ENCODE measurements around the gene EPS8L3. TPM values are rescaled to one million over a fixed set of nuclear protein-coding genes. Genes with fewer than 3 reads are reported as not detected.
A peak's percentile ranks its signal among the peaks of the same experiment; 100 is the strongest.

Gene EPS8L3
- total and polyA plus RNA-seq, 2 of the 8 experiments (the other 6 are each of a cell fraction or from before 2014, with no cell fraction given), result not detected

- Histone ChIP-seq H2BK12ac (ENCODE audit: low read depth, low read length) (peak overlapping the region; percentile 68; the same call in 1 of the 2 replicates), H3K9ac (replicated peaks in 1 of 4; ENCODE audit: extremely low read depth in 1 of 4, low read depth in 3 of 4, low read length in 3 of 4) (peak overlapping the region in 3 of 4 experiments; percentile 42 to 47 (median 44); a peak in 5 of 7 replicates), H4K91ac (replicated peaks; ENCODE audit: insufficient read length, low read length) (no peak overlapping the region), H2BK15ac (ENCODE audit: low read length) (peak overlapping the region; percentile 97; the same call in 1 of the 2 replicates), H3K56ac (replicated peaks; ENCODE audit: insufficient read length, low read depth, low read length) (no peak overlapping the region), H2AFZ (ENCODE audit: low read length) (peak overlapping the region; percentile 94), H3K27me3 (replicated peaks in 1 of 4; ENCODE audit: control insufficient read depth in 3 of 4, extremely low read depth in 1 of 4, insufficient read depth in 3 of 4, low read length in 3 of 4) (peaks cover 5 to 28% (median 27%) of the 10 kb centered on the region in 4 experiments), H3K36me3 (ENCODE audit: control insufficient read depth in 2 of 4, insufficient read depth in 4 of 4, low read length in 3 of 4) (no peaks in the 10 kb centered on the region), H3K27ac (ENCODE audit: low read depth, low read length) (no peak overlapping the region; the same call in 1 of the 2 replicates), H3K4me2 (ENCODE audit: insufficient read depth in 1 of 2, low read depth in 2 of 2, low read length in 2 of 2) (peak overlapping the region; percentile 88 to 99), H3K23ac (ENCODE audit: insufficient read length) (no peak overlapping the region), H3K14ac (ENCODE audit: insufficient read length) (no peak overlapping the region), H3K4me1 (replicated peaks in 1 of 4; ENCODE audit: control insufficient read depth in 3 of 4, insufficient read depth in 4 of 4, low read length in 3 of 4) (peaks cover 0 to 8% (median 5%) of the 10 kb centered on the region in 4 experiments; a peak in 5 of 7 replicates), H3K9me3 (ENCODE audit: insufficient read depth in 2 of 2, low read depth in 1 of 2, low read length in 1 of 2) (no peaks in the 10 kb centered on the region), H3K18ac (ENCODE audit: extremely low read depth, low read length) (peak overlapping the region; percentile 80), H3K4ac (replicated peaks; ENCODE audit: insufficient read length, low read depth, low read length) (no peak overlapping the region), H2BK20ac (ENCODE audit: low read length) (0 out of 2 replicates have a peak overlapping the region, but pooled peaks have one; percentile 48), H3K79me2 (ENCODE audit: control insufficient read depth in 1 of 2, insufficient read depth in 2 of 2, low read length in 2 of 2) (no peaks in the 10 kb centered on the region), H4K8ac (ENCODE audit: extremely low read depth, insufficient read depth, low read length) (peak overlapping the region; percentile 35), H4K20me1 (replicated peaks in 1 of 2; ENCODE audit: control insufficient read depth in 1 of 2, insufficient read depth in 2 of 2, low read length in 2 of 2) (no peaks in the 10 kb centered on the region), H2BK5ac (ENCODE audit: low read depth, low read length) (peak overlapping the region; percentile 18; the same call in 1 of the 2 replicates), H2BK120ac (replicated peaks; ENCODE audit: low read depth, low read length) (no peak overlapping the region), H4K5ac (ENCODE audit: insufficient read length, low read depth, low read length) (no peak overlapping the region), H2AK5ac (ENCODE audit: low read depth, low read length) (no peak overlapping the region), H3K79me1 (ENCODE audit: low read depth, low read length) (no peaks in the 10 kb centered on the region), H3K23me2 (ENCODE audit: low read depth, low read length) (peaks cover 12% of the 10 kb centered on the region; the same call in 1 of the 2 replicates), H3K4me3 (ENCODE audit: extremely low read depth in 1 of 4, insufficient read depth in 2 of 4, low read depth in 3 of 4, low read length in 4 of 4) (peak overlapping the region; percentile 65 to 79 (median 70))
- 3% methylated on average over 83 of the region's 86 CpGs; no CpG with 5 or more reads in 1 of the 2 experiments for WGBS, 2 experiments (ENCODE audit: extremely low coverage in 1 of 2, insufficient coverage in 1 of 2, insufficient read length in 1 of 2, insufficient replicate concordance in 2 of 2, low coverage in 1 of 2, low lambda C conversion rate in 2 of 2, missing lambda C conversion rate in 1 of 2)
- FAIRE-seq, result no peak
- ChIA-PET POLR2A (ENCODE audit: partially characterized antibody) (interaction anchor here (0.5 to 2.0 kb wide), 10 partner anchors 10 to 284 kb away, joined by 3 to 9 read pairs (median 3); partner anchors contain the start of genes GSTM1 and GSTM4), CTCF (ENCODE audit: partially characterized antibody) (interaction anchor here (0.9 to 3.9 kb wide), 7 partner anchors 12 to 183 kb away, joined by 3 to 18 read pairs (median 3); no protein-coding TSS in a partner anchor)
- peak in 1 of 2 experiments; percentile 89 for DNase-seq (ENCODE audit: low read depth in 1 of 2, low spot score in 2 of 2)
- TF ChIP-seq MAX (IDR thresholded peaks at IDR 0.05) (peak; percentile 88), TAF7 (optimal IDR thresholded peaks at IDR 0.05; ENCODE audit: borderline replicate concordance, low read depth, low read length) (no peak), RBBP5 (IDR thresholded peaks at IDR 0.05; ENCODE audit: borderline replicate concordance, low read depth, low read length) (0 out of 2 replicates have a peak, but pooled peaks have one; percentile 54), PHF8 (conservative IDR thresholded peaks at IDR 0.05; ENCODE audit: low read depth, low read length) (peak; percentile 34), TEAD4 (IDR thresholded peaks at IDR 0.05; ENCODE audit: low read depth, low read length) (no peak), POU5F1 (IDR thresholded peaks at IDR 0.05; ENCODE audit: low read depth, low read length) (no peak), CTCF (IDR thresholded peaks at IDR 0.05; ENCODE audit: control extremely low read depth in 1 of 3, insufficient read depth in 1 of 3, low read depth in 1 of 3, low read length in 3 of 3) (no peak)
These were observed 23.7 kb downstream of the EPS8L3 start for GRCh38 chr1:109739738-109740614.

Data from H1 (cell line).